K562 (cell line): ENCODE measurements around the gene NOSIP. TPM values are rescaled to one million over a fixed set of nuclear protein-coding genes. Genes with fewer than 3 reads are reported as not detected.

Source experiments
- ATF7 ChIP-seq: fragments of 450-650 bp; IDR thresholded peaks from 2 replicates; pipeline ENCODE4 v1.7.1; 2014; ENCODE audit warnings: mild to moderate bottlenecking, moderate library complexity
- BHLHE40 ChIP-seq: IDR thresholded peaks from 2 replicates; pipeline ENCODE4 v1.6.1; 2011; ENCODE audit warnings: low read length, improper control_type of control experiment
- EP300 ChIP-seq: IDR thresholded peaks from 2 replicates; pipeline ENCODE4 v1.6.1; 2012; ENCODE audit warnings: low read length, improper control_type of control experiment
- HDAC1 ChIP-seq, 2 experiments: fragments of 450-650 bp; IDR thresholded peaks; 2 replicates each; pipeline ENCODE4 v1.6.1; 2016 to 2017; ENCODE audit warnings: inconsistent platforms in 1 of 2, mild to moderate bottlenecking in 1 of 2, moderate library complexity in 1 of 2
- KAT8 ChIP-seq: fragments of 450-650 bp; IDR thresholded peaks from 2 replicates; pipeline ENCODE4 v1.6.1; 2016; ENCODE audit warnings: low read depth, mild to moderate bottlenecking
- MYC ChIP-seq, 2 experiments: fragments of 250-450 bp in 1 of 2; sonication (Bioruptor Pico) in 1 of 2; IDR thresholded peaks; 2 replicates each; pipeline versions ENCODE4 v1.5.1 to v1.6.1; 2012 to 2021; ENCODE audit warnings: low read depth in 2 of 2, borderline replicate concordance in 1 of 2, improper control_type of control experiment in 1 of 2, low read length in 1 of 2, mild to moderate bottlenecking in 1 of 2, moderate library complexity in 1 of 2
- MYNN ChIP-seq, 2 experiments: sonication (generic); formaldehyde crosslinking in 1 of 2; IDR thresholded peaks; 2 replicates each; pipeline versions ENCODE4 v1.5.0 to v1.6.1; 2016 to 2020; ENCODE audit warnings: antibody characterized with exemption in 1 of 2, missing genetic modification reagents in 1 of 2
- NBN ChIP-seq: fragments of 450-650 bp; IDR thresholded peaks from 2 replicates; pipeline ENCODE4 v1.6.1; 2016; ENCODE audit warnings: low read depth, mild to moderate bottlenecking
- NUFIP1 ChIP-seq: fragments of 450-650 bp; IDR thresholded peaks from 2 replicates; pipeline ENCODE4 v1.6.1; 2018; ENCODE audit not compliant: partially characterized antibody
- SAFB2 ChIP-seq: fragments of 200-400 bp; formaldehyde crosslinking; IDR thresholded peaks from 2 replicates; pipeline ENCODE4 v1.6.1; 2018; ENCODE audit warnings: borderline replicate concordance, low read length, low read depth, moderate library complexity; ENCODE audit not compliant: severe bottlenecking
- SIN3A ChIP-seq, 2 experiments: fragments of 150-350 bp in 1 of 2; IDR thresholded peaks; 2 replicates each; pipeline ENCODE4 v1.6.1; 2011 to 2016; ENCODE audit warnings: borderline replicate concordance in 2 of 2, low read depth in 2 of 2, low read length in 2 of 2, mild to moderate bottlenecking in 2 of 2, moderate library complexity in 2 of 2; ENCODE audit not compliant: control insufficient read depth in 1 of 2
- ZBTB8A ChIP-seq: fragments of 450-650 bp; IDR thresholded peaks from 2 replicates; pipeline ENCODE4 v1.6.1; 2018; ENCODE audit warnings: mild to moderate bottlenecking, moderate library complexity; ENCODE audit not compliant: partially characterized antibody
- ZEB2 ChIP-seq: fragments of 450-650 bp; IDR thresholded peaks from 2 replicates; pipeline ENCODE4 v1.6.1; 2016
- polyA plus RNA-seq, 8 experiments: library from polyadenylated mRNA; depleted of rRNA in 4 of 8; stranded (reverse) in 5 of 8; unstranded in 3 of 8; fragments of >200 nt; fragmentation: Nextera tagmentation in 2 of 8; fragmentation: Illumina TruSeq in 1 of 8; extraction: Ambion mirVana in 2 of 8; extraction: Trizol in 1 of 8; gene quantifications; 2 replicates each; pipeline versions ENCODE4 v1.2.1 to v1.2.3, GENCODE V29; 2011 to 2014; ENCODE audit warnings: inconsistent platforms in 1 of 8, missing spikeins in 1 of 8
- total RNA-seq, 7 experiments: library from RNA; depleted of rRNA in 6 of 7; stranded (reverse); fragments of >200 nt in 6 of 7; fragmentation: Illumina TruSeq in 2 of 7; extraction: Trizol in 2 of 7; gene quantifications; 2 replicates each; pipeline versions ENCODE4 v1.2.1 to v1.2.3, GENCODE V29; 2011 to 2021; ENCODE audit warnings: low replicate concordance in 1 of 7
- TF ChIP-seq, protein P1 (sequence below): fragments of 450-650 bp; IDR thresholded peaks from 2 replicates; pipeline ENCODE4 v1.6.1; 2017; ENCODE audit warnings: antibody characterized with exemption, mild to moderate bottlenecking
- TF ChIP-seq, protein P2 (sequence below): fragments of 450-650 bp; formaldehyde crosslinking; conservative IDR thresholded peaks from 2 replicates; pipeline ENCODE4 v1.4.0; 2022; ENCODE audit warnings: mild to moderate bottlenecking, missing genetic modification characterization
- TF ChIP-seq, protein P3 (sequence below): fragments of 450-650 bp; formaldehyde crosslinking; IDR thresholded peaks from 2 replicates; pipeline ENCODE4 v1.4.0; 2022; ENCODE audit warnings: mild to moderate bottlenecking, moderate library complexity
- TF ChIP-seq, protein P4 (sequence below): sonication (generic); formaldehyde crosslinking; IDR thresholded peaks from 2 replicates; pipeline ENCODE4 v1.8.0; 2022; ENCODE audit warnings: mild to moderate bottlenecking, missing genetic modification reagents

NOSIP gene
- total and polyA plus RNA-seq, 9 of the 15 experiments (the other 6 are each of a cell fraction or from before 2014, with no cell fraction given): 14.4 to 153 (median 79.9) TPM

DNA sequence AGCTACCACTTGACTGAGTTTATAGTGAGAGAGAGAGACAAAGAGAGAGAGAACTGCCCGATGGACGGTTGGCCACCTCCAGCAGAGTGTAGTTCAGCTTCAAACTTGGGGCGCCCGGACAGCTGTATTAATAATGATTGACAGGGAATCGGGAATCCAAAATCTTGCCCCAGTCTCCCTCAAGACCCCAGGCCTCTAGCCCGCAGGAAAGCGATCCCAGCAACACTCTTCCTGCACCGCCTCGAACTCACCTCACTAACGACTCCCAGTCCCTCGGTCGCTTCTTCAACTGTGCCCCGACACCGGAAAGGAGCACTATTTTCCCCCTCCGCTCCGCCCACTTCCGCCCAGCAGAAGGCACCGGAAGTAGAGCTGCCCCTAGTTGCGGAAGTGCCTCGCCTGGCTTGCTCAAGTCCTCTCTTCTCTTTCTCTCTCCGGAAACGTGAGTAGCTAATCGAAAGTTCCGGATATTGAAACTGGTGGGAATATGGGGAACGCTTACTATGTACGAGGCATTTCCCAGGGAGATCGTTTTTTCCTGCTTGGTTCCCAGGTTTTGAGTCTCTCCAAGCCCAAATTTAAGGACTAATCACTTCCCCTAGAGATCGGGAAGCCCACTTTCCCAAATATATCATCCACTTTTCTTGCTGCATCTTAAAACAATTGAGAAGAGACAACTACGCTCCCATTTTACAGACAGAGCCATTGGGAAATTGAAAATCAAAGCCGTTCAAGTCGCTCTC is at the start of gene NOSIP (continued):
- TF ChIP-seq, protein P1, sequence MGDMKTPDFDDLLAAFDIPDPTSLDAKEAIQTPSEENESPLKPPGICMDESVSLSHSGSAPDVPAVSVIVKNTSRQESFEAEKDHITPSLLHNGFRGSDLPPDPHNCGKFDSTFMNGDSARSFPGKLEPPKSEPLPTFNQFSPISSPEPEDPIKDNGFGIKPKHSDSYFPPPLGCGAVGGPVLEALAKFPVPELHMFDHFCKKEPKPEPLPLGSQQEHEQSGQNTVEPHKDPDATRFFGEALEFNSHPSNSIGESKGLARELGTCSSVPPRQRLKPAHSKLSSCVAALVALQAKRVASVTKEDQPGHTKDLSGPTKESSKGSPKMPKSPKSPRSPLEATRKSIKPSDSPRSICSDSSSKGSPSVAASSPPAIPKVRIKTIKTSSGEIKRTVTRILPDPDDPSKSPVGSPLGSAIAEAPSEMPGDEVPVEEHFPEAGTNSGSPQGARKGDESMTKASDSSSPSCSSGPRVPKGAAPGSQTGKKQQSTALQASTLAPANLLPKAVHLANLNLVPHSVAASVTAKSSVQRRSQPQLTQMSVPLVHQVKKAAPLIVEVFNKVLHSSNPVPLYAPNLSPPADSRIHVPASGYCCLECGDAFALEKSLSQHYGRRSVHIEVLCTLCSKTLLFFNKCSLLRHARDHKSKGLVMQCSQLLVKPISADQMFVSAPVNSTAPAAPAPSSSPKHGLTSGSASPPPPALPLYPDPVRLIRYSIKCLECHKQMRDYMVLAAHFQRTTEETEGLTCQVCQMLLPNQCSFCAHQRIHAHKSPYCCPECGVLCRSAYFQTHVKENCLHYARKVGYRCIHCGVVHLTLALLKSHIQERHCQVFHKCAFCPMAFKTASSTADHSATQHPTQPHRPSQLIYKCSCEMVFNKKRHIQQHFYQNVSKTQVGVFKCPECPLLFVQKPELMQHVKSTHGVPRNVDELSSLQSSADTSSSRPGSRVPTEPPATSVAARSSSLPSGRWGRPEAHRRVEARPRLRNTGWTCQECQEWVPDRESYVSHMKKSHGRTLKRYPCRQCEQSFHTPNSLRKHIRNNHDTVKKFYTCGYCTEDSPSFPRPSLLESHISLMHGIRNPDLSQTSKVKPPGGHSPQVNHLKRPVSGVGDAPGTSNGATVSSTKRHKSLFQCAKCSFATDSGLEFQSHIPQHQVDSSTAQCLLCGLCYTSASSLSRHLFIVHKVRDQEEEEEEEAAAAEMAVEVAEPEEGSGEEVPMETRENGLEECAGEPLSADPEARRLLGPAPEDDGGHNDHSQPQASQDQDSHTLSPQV: no peak
- TF ChIP-seq KAT8 (no peak), ZBTB8A (no peak), ATF7 (peak; percentile 79; the same call in 1 of the 2 replicates), BHLHE40 (peak; percentile 30; the same call in 1 of the 2 replicates), MYNN (IDR thresholded peaks at IDR 0.05) (no peak), MYNN (CRISPR knock-in tag; IDR thresholded peaks at IDR 0.05) (no peak), SIN3A (IDR thresholded peaks at IDR 0.05; ENCODE audit: borderline replicate concordance in 2 of 2, control insufficient read depth in 1 of 2, low read depth in 2 of 2, low read length in 2 of 2) (peak in 1 of 2 experiments; percentile 70; a peak in 1 of 4 replicates), NUFIP1 (no peak), MYC (IDR thresholded peaks at IDR 0.05; ENCODE audit: low read depth, low read length) (0 out of 2 replicates have a peak, but pooled peaks have one; percentile 30), MYC (CRISPR knock-in tag; IDR thresholded peaks at IDR 0.05; ENCODE audit: borderline replicate concordance, low read depth) (no peak), NBN (peak; percentile 58; the same call in 1 of the 2 replicates), EP300 (peak; percentile 52), HDAC1 (IDR thresholded peaks at IDR 0.05) (peak in 1 of 2 experiments; percentile 44; a peak in 1 of 4 replicates), ZEB2 (peak; percentile 99), SAFB2 (no peak)
- TF ChIP-seq, protein P2, sequence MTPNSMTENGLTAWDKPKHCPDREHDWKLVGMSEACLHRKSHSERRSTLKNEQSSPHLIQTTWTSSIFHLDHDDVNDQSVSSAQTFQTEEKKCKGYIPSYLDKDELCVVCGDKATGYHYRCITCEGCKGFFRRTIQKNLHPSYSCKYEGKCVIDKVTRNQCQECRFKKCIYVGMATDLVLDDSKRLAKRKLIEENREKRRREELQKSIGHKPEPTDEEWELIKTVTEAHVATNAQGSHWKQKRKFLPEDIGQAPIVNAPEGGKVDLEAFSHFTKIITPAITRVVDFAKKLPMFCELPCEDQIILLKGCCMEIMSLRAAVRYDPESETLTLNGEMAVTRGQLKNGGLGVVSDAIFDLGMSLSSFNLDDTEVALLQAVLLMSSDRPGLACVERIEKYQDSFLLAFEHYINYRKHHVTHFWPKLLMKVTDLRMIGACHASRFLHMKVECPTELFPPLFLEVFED (CRISPR knock-in tag): peak; percentile 85
- TF ChIP-seq, protein P3, sequence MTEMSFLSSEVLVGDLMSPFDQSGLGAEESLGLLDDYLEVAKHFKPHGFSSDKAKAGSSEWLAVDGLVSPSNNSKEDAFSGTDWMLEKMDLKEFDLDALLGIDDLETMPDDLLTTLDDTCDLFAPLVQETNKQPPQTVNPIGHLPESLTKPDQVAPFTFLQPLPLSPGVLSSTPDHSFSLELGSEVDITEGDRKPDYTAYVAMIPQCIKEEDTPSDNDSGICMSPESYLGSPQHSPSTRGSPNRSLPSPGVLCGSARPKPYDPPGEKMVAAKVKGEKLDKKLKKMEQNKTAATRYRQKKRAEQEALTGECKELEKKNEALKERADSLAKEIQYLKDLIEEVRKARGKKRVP: 0 out of 2 replicates have a peak, but pooled peaks have one; percentile 42
- TF ChIP-seq, protein P4, sequence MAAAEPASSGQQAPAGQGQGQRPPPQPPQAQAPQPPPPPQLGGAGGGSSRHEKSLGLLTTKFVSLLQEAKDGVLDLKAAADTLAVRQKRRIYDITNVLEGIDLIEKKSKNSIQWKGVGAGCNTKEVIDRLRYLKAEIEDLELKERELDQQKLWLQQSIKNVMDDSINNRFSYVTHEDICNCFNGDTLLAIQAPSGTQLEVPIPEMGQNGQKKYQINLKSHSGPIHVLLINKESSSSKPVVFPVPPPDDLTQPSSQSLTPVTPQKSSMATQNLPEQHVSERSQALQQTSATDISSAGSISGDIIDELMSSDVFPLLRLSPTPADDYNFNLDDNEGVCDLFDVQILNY (CRISPR knock-in tag): no peak
